HG03439 (cell line): ENCODE measurements around the gene PTPRN2.

Experiments used
- ATAC-seq: cut with Tn5 transposase; IDR thresholded peaks from one replicate; pipeline ENCODE4 v1.9.1; 2021; ENCODE audit warnings: mild to moderate bottlenecking, moderate library complexity; ENCODE audit not compliant: unreplicated experiment

Gene PTPRN2

DNA sequence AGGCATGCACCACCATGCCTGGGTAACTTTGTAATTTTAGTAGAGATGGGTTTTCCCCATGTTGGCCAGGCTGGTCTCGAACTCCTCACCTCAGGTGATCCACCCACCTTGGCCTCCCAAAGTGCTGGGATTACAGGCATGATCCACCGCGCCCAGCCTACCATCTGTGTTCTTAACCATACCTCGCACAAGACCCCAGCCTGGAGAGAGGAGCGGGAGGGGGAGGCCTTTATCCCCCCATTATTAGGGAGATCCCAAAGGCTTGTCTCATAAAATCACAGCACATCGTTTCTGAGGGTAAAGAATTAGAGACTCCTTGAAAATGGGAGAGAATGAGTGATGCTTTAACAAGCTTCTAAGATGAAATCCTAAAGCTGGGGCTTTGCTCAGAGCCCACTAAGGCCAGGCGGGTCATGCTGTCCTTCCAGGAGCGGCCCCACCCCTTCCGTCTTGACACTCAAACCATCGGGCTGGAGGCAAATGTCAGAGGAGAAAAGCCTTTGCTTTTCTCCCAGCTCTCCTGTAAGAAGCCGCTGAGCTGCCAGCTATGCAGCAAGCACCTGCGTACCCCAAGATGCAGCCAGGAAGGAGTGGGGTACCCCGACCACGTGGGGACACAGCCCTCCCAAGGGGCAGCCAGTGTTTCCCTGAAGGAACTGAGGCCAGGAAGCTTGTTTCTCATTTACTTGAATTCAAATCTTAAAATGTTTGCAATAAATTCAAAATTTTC lies 339.7 kb downstream of the PTPRN2 start:
- ATAC-seq: no peak

DNA sequence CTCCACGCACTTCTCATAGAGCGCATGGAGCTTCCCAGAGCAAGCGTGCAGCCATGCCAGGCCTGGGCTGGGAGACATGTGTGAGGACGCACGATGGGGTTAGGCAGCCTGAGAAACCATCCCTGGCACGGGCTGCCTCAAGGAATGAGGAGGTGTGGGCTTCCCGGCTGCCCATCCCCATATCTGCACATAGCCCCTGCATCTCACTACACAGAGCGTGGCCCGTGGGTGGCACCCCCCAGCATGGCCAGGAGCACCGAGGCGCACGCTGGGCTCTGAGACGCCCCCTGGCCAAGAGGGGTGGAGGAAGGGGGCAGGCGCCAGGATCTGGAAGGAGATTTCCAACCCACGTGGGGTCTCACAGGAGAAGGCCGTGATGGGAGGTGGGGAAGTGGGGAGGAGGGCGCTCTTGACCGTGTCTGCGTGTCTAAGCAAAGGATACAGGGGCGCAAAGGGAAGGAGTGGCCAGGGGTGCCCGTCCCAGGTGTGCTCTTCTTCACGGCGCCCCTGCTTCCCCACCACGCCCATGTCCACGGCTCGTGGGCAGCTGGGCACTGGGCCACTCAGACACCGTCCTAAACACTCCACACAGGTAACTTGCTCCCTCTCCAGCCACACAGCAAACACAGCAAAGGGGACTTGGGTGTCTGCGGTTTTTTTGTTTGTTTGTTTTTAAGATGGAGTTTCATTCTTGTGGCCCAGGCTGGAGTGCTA lies 340.5 kb downstream of the PTPRN2 start:
- no peak for ATAC-seq

DNA sequence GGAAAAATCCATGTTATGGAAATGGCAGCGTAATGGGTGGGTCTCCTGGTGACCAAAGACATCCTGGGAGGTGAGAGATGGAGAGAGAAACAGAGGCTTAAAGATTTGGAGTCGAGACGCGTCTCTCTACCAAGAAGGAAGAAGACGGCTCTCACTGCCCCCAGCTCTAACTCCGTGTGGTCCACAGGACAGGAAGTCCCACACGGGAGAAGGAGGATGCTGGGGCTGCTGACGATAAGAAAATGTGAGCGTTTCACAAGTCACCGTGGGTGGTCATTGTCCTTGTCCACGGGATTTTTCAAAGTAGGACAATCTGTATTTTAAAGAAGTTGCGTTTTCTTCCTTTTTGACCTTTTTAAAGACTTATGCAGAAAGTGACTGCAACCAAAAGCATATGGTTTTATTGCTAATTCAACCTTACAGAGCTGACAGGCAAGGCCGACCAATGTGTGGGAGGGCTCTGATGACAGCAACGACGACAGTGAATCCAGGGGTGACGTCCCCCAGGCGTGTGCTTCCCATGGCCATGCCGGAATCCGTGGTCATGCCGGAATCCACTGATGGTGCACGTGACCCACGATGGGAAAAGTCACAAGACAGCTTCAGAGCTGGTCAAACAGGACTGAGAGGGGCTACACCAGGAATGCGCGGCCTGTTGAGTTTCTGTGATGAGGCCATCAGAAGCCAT lies 341.2 kb downstream of the PTPRN2 start:
- ATAC-seq: no peak

DNA sequence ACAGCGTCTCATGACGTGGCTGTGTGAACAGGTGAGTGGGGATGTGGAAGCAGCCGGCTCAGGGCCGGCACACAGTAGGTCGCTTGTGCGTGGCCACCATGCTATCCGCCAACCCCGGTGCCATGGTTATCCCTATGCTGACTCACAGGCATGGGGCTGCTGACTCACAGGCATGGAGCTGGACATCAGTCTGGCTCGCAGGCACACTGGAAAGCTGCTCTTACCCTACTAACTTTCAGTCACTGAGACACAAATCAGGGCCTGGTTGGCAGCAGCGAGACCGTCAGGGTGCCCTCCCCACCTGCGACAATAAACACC lies 341.9 kb downstream of the PTPRN2 start:
- ATAC-seq: no peak

GRCh38 chr7:158244873-158245723 lies 342.5 kb downstream of the PTPRN2 start:
- ATAC-seq: no peak

DNA sequence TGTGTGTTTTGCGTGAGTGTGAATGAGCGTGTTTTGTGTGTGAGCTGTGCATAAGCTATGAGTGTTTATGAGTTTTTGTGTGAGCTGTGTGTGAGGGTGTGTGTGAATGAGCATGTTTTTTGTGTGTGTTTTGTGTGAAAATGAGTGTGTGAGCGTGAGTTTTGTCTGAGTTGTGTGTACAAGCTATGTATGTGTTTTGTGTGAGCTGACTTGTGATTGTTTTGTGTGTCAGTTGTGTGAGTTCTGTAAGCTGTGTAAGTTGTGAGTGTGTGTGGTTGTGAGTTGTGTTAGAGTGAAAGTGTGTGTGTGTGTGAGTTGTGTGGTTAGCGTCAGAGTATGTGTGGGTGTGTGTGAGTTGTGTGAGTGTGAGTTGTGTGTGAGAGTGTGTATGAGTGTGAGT lies 343.2 kb downstream of the PTPRN2 start:
- no peak for ATAC-seq

- ATAC-seq: no peak
Measured at GRCh38 chr7:158241919-158242318, 345.7 kb downstream of the PTPRN2 start.

DNA sequence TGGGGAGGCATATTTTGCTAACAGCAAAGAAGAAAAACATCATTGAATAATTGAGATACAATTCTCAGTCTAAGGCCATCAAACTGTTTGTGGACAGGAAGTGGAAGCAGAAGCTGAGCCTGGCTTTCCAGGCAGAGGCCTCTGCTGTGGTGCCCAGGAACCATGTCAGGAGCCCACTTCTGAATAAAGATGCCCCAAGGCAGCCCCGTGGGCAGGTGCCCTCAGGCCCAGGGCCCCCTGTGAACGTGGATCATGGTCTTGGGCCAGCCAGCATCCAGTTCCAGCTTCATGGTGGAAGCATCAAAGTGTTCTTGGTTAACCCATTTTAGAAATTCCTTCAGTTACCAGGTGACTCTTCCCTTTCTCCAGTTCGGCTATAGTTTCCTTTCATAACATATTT lies 346.8 kb downstream of the PTPRN2 start:
- ATAC-seq: no peak

DNA sequence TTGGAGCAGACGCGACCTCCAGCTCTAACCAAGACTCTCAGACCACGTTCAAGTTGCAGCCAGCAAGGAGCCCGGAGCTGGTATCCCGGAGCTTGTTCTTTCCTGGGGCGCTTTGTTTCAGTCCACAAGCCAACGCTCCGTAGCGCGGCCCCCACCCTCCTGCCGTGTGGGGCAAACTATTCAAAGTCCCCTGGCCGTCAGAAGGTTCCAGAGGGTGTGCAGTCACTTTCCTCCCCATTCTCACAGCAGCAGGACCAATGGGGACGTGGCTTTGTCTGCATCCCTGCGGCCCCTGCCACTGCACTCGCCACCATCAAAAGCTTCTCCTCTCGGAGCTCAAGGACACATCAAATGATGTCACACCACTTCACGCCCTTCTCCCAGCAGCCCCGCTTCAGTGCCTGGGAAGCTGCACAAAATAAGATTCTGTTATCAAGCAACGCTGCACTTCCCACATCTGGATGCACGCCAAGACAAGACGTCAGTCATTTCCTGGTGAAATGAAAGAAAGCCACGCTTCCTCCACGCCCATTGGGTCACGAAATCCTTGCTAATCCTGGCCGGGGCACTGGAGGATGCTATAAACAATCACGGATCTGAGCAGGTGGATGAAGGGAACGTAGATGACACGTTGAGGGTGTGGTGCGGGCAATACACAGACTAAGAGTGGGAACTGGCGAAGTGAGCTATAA lies 348.2 kb downstream of the PTPRN2 start:
- ATAC-seq: no peak

DNA sequence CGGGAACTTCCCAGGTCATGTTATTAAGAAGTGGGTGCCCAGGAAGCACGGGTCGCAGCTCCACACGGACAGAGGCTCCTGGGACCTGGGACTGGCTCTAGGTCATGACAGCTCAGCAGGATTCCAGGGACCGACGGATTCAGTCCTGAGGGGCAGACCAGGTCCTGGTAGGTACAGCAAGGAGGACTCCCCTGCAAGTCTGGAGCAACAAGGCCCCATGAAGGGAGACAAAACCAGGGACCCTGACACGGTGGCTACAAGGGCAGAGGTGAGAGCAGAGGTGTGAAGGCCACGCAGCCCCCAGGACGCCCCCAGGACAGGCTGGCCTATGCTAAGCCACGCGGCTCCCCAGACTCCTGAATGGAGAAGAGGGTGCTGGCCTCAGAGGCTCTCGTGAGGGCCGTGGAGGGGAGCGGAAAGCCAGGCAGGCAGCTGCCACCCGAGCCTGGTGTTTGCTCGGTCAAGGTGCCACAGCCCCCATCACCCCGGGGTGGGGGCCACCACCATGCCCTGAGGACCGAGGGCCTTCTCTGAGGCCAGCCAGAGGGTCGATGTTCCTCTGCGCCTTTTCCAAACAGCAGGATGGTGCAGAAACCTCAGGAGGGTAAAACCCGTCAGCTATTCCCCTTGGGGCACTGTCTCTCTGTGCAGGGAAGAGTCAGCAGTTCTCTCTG lies 348.9 kb downstream of the PTPRN2 start:
- no peak for ATAC-seq

- ATAC-seq: no peak
Measured at GRCh38 chr7:158237672-158238335, 349.8 kb downstream of the PTPRN2 start.

DNA sequence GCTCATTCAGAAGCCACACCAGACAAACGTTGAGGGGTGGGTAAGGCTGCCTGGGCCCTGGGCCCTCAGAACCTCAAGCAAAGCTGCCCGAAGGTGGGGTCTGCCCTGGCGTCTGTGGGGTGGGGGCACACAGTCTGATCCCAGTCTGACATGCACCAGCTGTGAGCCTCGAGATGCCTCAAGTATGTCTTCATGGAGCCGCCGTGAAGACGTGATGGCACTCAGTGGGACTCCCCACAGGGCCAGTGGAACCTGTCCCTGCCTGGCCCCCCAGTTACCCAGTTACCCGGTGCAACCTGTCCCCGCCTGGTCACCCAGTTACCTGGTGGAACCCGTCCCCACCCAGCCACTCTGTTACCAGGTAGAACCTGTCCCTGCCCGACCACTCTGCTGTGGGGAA lies 351.2 kb downstream of the PTPRN2 start:
- no peak for ATAC-seq

- ATAC-seq: no peak
Measured at GRCh38 chr7:158235862-158236261, 351.8 kb downstream of the PTPRN2 start.

GRCh38 chr7:158229945-158230344 lies 357.7 kb downstream of the PTPRN2 start:
- no peak for ATAC-seq

GRCh38 chr7:158228986-158229385 lies 358.6 kb downstream of the PTPRN2 start:
- ATAC-seq: no peak

DNA sequence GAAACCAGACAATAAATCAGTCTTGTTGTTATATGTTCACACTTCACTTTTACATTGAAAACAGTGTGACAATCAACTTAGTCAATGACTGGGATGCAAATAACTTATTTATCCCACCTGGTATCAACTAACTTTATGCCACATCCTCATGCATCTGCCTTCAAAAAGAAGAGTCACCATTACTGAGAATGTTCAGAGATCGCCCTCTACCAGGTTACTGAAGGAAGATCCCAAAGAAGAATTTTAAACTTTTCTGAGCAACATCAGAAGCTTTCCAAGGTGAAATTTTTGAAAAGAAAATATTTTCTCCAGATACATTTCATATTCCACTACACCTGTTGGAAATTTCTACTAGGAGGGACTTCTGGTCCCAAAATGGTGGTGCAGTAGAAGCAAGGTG lies 359.5 kb downstream of the PTPRN2 start:
- no peak for ATAC-seq

GRCh38 chr7:158227258-158227984 lies 360.2 kb downstream of the PTPRN2 start:
- no peak for ATAC-seq

- no peak for ATAC-seq
Measured at GRCh38 chr7:158216198-158216597, 371.4 kb downstream of the PTPRN2 start.

- no peak for ATAC-seq
Measured at GRCh38 chr7:158209435-158209834, 378.2 kb downstream of the PTPRN2 start.
